Endodermal cell (in vitro differentiated cells): ENCODE measurements around the gene LBH. TPM values are rescaled to one million over a fixed set of nuclear protein-coding genes. Genes with fewer than 3 reads are reported as not detected.

Experiments
- DNase-seq: peaks from one replicate; pipeline ENCODE4 v3.0.0-alpha.2; 2017
- H3K27ac ChIP-seq: 2 replicates; pipeline ENCODE4 v1.5.1; 2013; ENCODE audit warnings: mild to moderate bottlenecking, low read depth, low read length, moderate library complexity
- H3K27me3 ChIP-seq: 2 replicates; pipeline ENCODE4 v1.6.1; 2013; ENCODE audit warnings: mild to moderate bottlenecking, low read length, moderate library complexity; ENCODE audit not compliant: insufficient read depth, control insufficient read depth, poor library complexity, severe bottlenecking
- H3K36me3 ChIP-seq: 2 replicates; pipeline ENCODE4 v1.7.0; 2013; ENCODE audit warnings: mild to moderate bottlenecking, low read length, moderate library complexity; ENCODE audit not compliant: control insufficient read depth, insufficient read depth
- H3K4me1 ChIP-seq: one replicate; pipeline ENCODE4 v1.7.0; 2013; ENCODE audit warnings: low read length; ENCODE audit not compliant: control insufficient read depth, insufficient read depth
- H3K4me3 ChIP-seq: 2 replicates; pipeline ENCODE4 v1.5.1; 2013; ENCODE audit warnings: mild to moderate bottlenecking, low read length, moderate library complexity
- H3K9ac ChIP-seq: 2 replicates; pipeline ENCODE4 v1.6.1; 2013; ENCODE audit warnings: mild to moderate bottlenecking, low read length, moderate library complexity; ENCODE audit not compliant: poor library complexity, severe bottlenecking; ENCODE audit errors: extremely low read depth
- H3K9me3 ChIP-seq: 2 replicates; pipeline ENCODE4 v1.6.1; 2013; ENCODE audit warnings: mild to moderate bottlenecking, low read length, moderate library complexity; ENCODE audit not compliant: control insufficient read depth
- H3K27ac Mint-ChIP-seq: 2 replicates; pipeline ENCODE4 v1.8.0; 2020; ENCODE audit warnings: mixed read lengths
- H3K27me3 Mint-ChIP-seq: 2 replicates; pipeline ENCODE4 v1.8.0; 2021; ENCODE audit warnings: mild to moderate bottlenecking, mixed read lengths; ENCODE audit not compliant: insufficient read depth
- H3K36me3 Mint-ChIP-seq: 2 replicates; pipeline ENCODE4 v1.8.0; 2020; ENCODE audit warnings: low read depth, mixed read lengths
- H3K4me1 Mint-ChIP-seq: 2 replicates; pipeline ENCODE4 v1.8.0; 2020; ENCODE audit warnings: mixed read lengths
- H3K4me3 Mint-ChIP-seq: 2 replicates; pipeline ENCODE4 v1.8.0; 2020; ENCODE audit warnings: mild to moderate bottlenecking, moderate library complexity, mixed read lengths
- H3K9me3 Mint-ChIP-seq: 2 replicates; pipeline ENCODE4 v1.8.0; 2020; ENCODE audit warnings: mild to moderate bottlenecking, mixed read lengths
- CTCF ChIP-seq: fragments of 200-600 bp; sonication (generic); conservative IDR thresholded peaks from 2 replicates; pipeline ENCODE4 v1.5.0; 2021; ENCODE audit warnings: antibody characterized with exemption, mild to moderate bottlenecking
- WGBS, 2 experiments: methylation state at CpG; one replicate each; pipeline versions ENCODE4 v1.1.5 to v1.1.7; 2013; ENCODE audit warnings: missing lambda C conversion rate in 2 of 2, mixed read lengths in 1 of 2; ENCODE audit not compliant: insufficient coverage in 1 of 2, insufficient read length in 1 of 2; 5-methylcytosine and 5-hydroxymethylcytosine counted together
- total RNA-seq, 2 donors: library from RNA; stranded (reverse); fragmentation: NEBNext Ultra II Directional in 1 of 2; extraction: Animal tissue kit (Norgen Biotek cat#: 25700) in 1 of 2; gene quantifications; 2 replicates in 1 of 2; 3 replicates in 1 of 2; pipeline ENCODE4 v1.2.1, GENCODE V29; 2021

The LBH gene
- total RNA-seq, 2 donors from 2014 or later: 48.0 to 50.0 TPM

- Histone ChIP-seq H3K4me3 (no peak overlapping the region), H3K27ac (no peak overlapping the region), H3K9ac (no peak overlapping the region), H3K36me3 (peaks cover 26% of the 10 kb centered on the region), H3K27me3 (no peaks in the 10 kb centered on the region), H3K9me3 (peaks cover 13% of the 10 kb centered on the region), H3K4me1 (peaks cover 5% of the 10 kb centered on the region)
- Mint-ChIP-seq H3K27me3 (no peaks in the 10 kb centered on the region), H3K4me1 (peaks cover 43% of the 10 kb centered on the region), H3K36me3 (peaks cover 37% of the 10 kb centered on the region), H3K9me3 (no peaks in the 10 kb centered on the region), H3K27ac (no peak overlapping the region), H3K4me3 (no peak overlapping the region)
- WGBS, 2 experiments: 84 to 92% methylated on average over 1 to 2 of the region's 2 CpGs
- TF ChIP-seq CTCF: no peak
- no peak for DNase-seq
These were observed 17.5 kb downstream of the LBH start for GRCh38 chr2:30248791-30249190.

- Mint-ChIP-seq H3K4me3 (no peak overlapping the region), H3K27me3 (no peaks in the 10 kb centered on the region), H3K4me1 (peaks cover 43% of the 10 kb centered on the region), H3K9me3 (no peaks in the 10 kb centered on the region), H3K27ac (no peak overlapping the region), H3K36me3 (peaks cover 37% of the 10 kb centered on the region)
- no peak overlapping the region for H3K27ac ChIP-seq
- WGBS, 2 experiments: 82 to 85% methylated on average over 6 to 7 of the region's 7 CpGs
- peaks cover 26% of the 10 kb centered on the region for H3K36me3 ChIP-seq
- no peak for DNase-seq
- H3K4me3 ChIP-seq: no peak overlapping the region
- H3K9me3 ChIP-seq: peaks cover 13% of the 10 kb centered on the region
- peaks cover 5% of the 10 kb centered on the region for H3K4me1 ChIP-seq
- H3K27me3 ChIP-seq: no peaks in the 10 kb centered on the region
- H3K9ac ChIP-seq: no peak overlapping the region
- no peak for TF ChIP-seq CTCF
These were observed 18.0 kb downstream of the LBH start for GRCh38 chr2:30249354-30249753.

GRCh38 chr2:30250421-30250820, 19.1 kb downstream of the LBH start:
- H3K36me3 Mint-ChIP-seq: peaks cover 35% of the 10 kb centered on the region
- no peaks in the 10 kb centered on the region for H3K9me3 Mint-ChIP-seq
- Histone ChIP-seq H3K36me3 (peaks cover 23% of the 10 kb centered on the region), H3K27ac (no peak overlapping the region), H3K4me1 (peaks cover 6% of the 10 kb centered on the region), H3K4me3 (no peak overlapping the region), H3K9me3 (peaks cover 11% of the 10 kb centered on the region), H3K27me3 (no peaks in the 10 kb centered on the region), H3K9ac (no peak overlapping the region)
- DNase-seq: no peak
- H3K4me3 Mint-ChIP-seq: no peak overlapping the region
- WGBS, 2 experiments: 92 to 100% methylated on average over 2 to 6 of the region's 6 CpGs
- no peak for TF ChIP-seq CTCF
- peaks cover 41% of the 10 kb centered on the region for H3K4me1 Mint-ChIP-seq
- H3K27ac Mint-ChIP-seq: no peak overlapping the region
- H3K27me3 Mint-ChIP-seq: no peaks in the 10 kb centered on the region
